Measurements from ENCODE around the gene MMP20.

GRCh38 chr11:102546427-102546826 is 78.7 kb downstream of the MMP20 start:
- TF ChIP-seq NFIC (IDR thresholded peaks at IDR 0.05) (no peak), EGR1 (IDR thresholded peaks at IDR 0.05) (no peak), EP300 (IDR thresholded peaks at IDR 0.05; ENCODE audit: borderline replicate concordance) (no peak), RAD21 (IDR thresholded peaks at IDR 0.05; ENCODE audit: low read depth) (no peak), TAF1 (IDR thresholded peaks at IDR 0.05; ENCODE audit: low read depth) (no peak), YY1 (IDR thresholded peaks at IDR 0.05; ENCODE audit: low read depth) (no peak), TCF12 (IDR thresholded peaks at IDR 0.05; ENCODE audit: low read depth) (no peak), FOXM1 (IDR thresholded peaks at IDR 0.05; ENCODE audit: borderline replicate concordance, low read depth) (no peak), CREB1 (IDR thresholded peaks at IDR 0.05; ENCODE audit: low read depth) (no peak), CEBPB (IDR thresholded peaks at IDR 0.05) (no peak), ZBTB7A (IDR thresholded peaks at IDR 0.05; ENCODE audit: low read depth) (no peak), TEAD4 (IDR thresholded peaks at IDR 0.05) (no peak)
- TF ChIP-seq, protein P1, sequence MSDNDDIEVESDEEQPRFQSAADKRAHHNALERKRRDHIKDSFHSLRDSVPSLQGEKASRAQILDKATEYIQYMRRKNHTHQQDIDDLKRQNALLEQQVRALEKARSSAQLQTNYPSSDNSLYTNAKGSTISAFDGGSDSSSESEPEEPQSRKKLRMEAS (IDR thresholded peaks at IDR 0.05): no peak
- TF ChIP-seq, protein P2, sequence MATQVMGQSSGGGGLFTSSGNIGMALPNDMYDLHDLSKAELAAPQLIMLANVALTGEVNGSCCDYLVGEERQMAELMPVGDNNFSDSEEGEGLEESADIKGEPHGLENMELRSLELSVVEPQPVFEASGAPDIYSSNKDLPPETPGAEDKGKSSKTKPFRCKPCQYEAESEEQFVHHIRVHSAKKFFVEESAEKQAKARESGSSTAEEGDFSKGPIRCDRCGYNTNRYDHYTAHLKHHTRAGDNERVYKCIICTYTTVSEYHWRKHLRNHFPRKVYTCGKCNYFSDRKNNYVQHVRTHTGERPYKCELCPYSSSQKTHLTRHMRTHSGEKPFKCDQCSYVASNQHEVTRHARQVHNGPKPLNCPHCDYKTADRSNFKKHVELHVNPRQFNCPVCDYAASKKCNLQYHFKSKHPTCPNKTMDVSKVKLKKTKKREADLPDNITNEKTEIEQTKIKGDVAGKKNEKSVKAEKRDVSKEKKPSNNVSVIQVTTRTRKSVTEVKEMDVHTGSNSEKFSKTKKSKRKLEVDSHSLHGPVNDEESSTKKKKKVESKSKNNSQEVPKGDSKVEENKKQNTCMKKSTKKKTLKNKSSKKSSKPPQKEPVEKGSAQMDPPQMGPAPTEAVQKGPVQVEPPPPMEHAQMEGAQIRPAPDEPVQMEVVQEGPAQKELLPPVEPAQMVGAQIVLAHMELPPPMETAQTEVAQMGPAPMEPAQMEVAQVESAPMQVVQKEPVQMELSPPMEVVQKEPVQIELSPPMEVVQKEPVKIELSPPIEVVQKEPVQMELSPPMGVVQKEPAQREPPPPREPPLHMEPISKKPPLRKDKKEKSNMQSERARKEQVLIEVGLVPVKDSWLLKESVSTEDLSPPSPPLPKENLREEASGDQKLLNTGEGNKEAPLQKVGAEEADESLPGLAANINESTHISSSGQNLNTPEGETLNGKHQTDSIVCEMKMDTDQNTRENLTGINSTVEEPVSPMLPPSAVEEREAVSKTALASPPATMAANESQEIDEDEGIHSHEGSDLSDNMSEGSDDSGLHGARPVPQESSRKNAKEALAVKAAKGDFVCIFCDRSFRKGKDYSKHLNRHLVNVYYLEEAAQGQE (IDR thresholded peaks at IDR 0.05; ENCODE audit: low read depth): no peak
